Fibroblast of pulmonary artery (primary cell): ENCODE measurements around the gene FOXO3.

Experiments used
- DNase-seq: peaks from one replicate; pipeline ENCODE4 v3.0.0-alpha.2; 2010; ENCODE audit warnings: low read depth
- H3K4me3 ChIP-seq: replicated peaks from 2 replicates; pipeline ENCODE4 v1.5.1; 2011; ENCODE audit warnings: low read depth, mild to moderate bottlenecking, control low read depth, low read length, moderate library complexity
- TF ChIP-seq, protein P1 (sequence below): IDR thresholded peaks from 2 replicates; pipeline ENCODE4 v1.5.1; 2011; ENCODE audit warnings: mild to moderate bottlenecking, control low read depth, low read length, inconsistent platforms; ENCODE audit errors: missing control alignments

The FOXO3 gene

DNA sequence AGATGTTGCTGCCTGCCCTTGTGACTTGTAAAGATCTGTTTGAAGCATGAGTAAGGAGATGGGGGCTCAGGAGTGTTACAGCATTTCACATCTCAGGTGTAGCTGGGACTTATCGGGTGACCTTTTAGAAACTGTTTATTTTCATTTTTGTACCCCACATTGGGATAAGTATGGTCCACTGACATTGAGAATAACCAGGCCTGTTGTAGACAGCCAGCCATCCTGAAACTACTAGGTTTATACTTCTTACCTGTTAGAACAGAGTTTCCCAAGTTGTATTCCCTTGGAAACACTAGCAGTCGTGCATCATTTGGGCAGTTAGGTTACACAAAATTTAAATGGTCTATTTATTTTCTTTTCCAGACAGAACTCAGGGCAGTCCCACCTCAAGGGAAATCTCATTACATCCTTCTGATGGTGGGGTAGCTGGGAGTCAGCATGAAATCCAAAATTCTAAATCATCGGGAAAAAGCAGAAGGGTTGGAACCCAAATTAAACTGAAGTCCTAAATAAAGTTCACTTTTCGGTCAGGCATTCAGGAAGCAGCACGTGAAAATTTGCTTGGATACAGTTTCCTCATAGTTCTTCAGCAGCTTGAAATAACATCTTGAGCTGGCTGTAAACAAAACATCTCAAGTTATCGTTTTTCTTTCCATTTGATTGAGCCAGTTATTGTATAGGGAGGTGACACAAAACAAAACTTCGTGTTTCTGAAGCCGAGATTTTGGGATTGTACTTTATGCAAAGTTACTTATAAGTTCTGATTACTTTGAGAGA lies 30.5 kb downstream of the FOXO3 start:
- TF ChIP-seq, protein P1, sequence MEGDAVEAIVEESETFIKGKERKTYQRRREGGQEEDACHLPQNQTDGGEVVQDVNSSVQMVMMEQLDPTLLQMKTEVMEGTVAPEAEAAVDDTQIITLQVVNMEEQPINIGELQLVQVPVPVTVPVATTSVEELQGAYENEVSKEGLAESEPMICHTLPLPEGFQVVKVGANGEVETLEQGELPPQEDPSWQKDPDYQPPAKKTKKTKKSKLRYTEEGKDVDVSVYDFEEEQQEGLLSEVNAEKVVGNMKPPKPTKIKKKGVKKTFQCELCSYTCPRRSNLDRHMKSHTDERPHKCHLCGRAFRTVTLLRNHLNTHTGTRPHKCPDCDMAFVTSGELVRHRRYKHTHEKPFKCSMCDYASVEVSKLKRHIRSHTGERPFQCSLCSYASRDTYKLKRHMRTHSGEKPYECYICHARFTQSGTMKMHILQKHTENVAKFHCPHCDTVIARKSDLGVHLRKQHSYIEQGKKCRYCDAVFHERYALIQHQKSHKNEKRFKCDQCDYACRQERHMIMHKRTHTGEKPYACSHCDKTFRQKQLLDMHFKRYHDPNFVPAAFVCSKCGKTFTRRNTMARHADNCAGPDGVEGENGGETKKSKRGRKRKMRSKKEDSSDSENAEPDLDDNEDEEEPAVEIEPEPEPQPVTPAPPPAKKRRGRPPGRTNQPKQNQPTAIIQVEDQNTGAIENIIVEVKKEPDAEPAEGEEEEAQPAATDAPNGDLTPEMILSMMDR: no peak
- peak; percentile 35 for DNase-seq
- no peak overlapping the region for H3K4me3 ChIP-seq

- TF ChIP-seq, protein P1: no peak
These were observed 31.9 kb downstream of the FOXO3 start for GRCh38 chr6:108592371-108593337.

DNA sequence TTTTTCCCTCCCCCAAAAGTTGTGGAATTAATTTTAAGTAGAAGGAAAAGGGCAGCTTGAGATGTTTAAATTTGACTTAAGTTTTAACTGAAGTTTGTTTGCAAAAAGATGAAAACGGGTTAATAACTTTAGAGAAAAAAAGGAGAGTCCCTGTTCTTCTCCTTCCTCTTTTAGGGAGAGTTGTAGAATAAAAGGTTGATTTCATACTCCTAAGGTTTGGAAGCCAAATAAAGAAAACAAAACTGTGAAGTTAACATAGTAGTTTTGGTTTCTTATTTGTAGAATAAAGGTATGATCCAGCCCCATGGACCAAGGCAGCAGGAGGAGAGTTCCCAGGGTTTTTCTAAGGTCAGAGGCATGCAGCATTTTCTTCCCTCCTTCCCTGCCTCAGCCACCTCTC lies 33.4 kb downstream of the FOXO3 start:
- TF ChIP-seq, protein P1: no peak
- DNase-seq: no peak

More at GRCh38 chr6:108592371-108593337, 31.9 kb downstream of the FOXO3 start:
- H3K4me3 ChIP-seq: no peak overlapping the region
- DNase-seq: peak; percentile 46

GRCh38 chr6:108594640-108595039 lies 33.9 kb downstream of the FOXO3 start:
- no peak for DNase-seq
- TF ChIP-seq, protein P1: no peak
- H3K4me3 ChIP-seq: no peak overlapping the region

More for the DNA sequence above, 33.4 kb downstream of the FOXO3 start:
- H3K4me3 ChIP-seq: no peak overlapping the region

DNA sequence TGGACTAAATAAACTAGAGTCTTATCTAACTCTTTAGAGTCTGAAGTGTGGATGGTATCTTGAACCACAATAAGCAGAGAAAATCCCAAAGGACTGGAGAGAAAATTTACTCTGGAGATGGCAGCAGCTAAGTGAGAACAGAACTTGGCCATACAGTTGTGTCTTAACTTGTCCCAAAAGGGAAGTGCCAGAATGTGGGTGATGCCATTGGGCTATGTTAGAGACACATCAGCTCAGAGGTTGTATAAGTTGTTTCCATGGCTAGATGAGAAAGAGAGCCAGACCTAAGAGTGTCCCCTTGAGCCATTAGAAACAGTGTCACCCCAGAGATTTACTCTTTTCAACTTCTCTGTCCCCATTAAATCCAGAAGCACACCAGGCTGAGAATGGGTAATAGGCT lies 36.2 kb downstream of the FOXO3 start:
- TF ChIP-seq, protein P1: no peak
- H3K4me3 ChIP-seq: no peak overlapping the region
- DNase-seq: no peak

- no peak for DNase-seq
- H3K4me3 ChIP-seq: no peak overlapping the region
- TF ChIP-seq, protein P1: no peak
These were observed 37.0 kb downstream of the FOXO3 start for GRCh38 chr6:108597572-108598304.
